CD14-positive monocyte (primary cell): ENCODE measurements around the gene NCOA7. TPM values are rescaled to one million over a fixed set of nuclear protein-coding genes. Genes with fewer than 3 reads are reported as not detected.

ENCODE experiments used
- DNase-seq, 3 donors: peaks; one replicate each; pipeline ENCODE4 v3.0.0-alpha.2; 2011 to 2022
- H2AFZ ChIP-seq: 2 replicates; pipeline ENCODE4 v1.6.0; 2012; ENCODE audit warnings: mild to moderate bottlenecking, low read depth, low read length, inconsistent platforms; ENCODE audit not compliant: insufficient read depth, poor library complexity, severe bottlenecking
- H3K27ac ChIP-seq, 2 donors: 1 replicate in 1 of 2; 2 replicates in 1 of 2; pipeline ENCODE4 v1.5.1; 2012 to 2013; ENCODE audit warnings: low read length in 2 of 2, control low read depth in 1 of 2, inconsistent platforms in 1 of 2, low read depth in 1 of 2, mild to moderate bottlenecking in 1 of 2
- H3K27me3 ChIP-seq, 2 donors: one replicate each; pipeline versions ENCODE4 v1.6.0 to v1.6.1; 2011 to 2013; ENCODE audit warnings: low read length in 2 of 2; ENCODE audit not compliant: control insufficient read depth in 2 of 2, insufficient read depth in 2 of 2
- H3K36me3 ChIP-seq, 2 donors: replicated peaks in 1 of 2; 1 replicate in 1 of 2; 2 replicates in 1 of 2; pipeline versions ENCODE4 v1.5.1 to v1.6.1; 2012 to 2013; ENCODE audit warnings: low read length in 2 of 2, control low read depth in 1 of 2, inconsistent platforms in 1 of 2, mild to moderate bottlenecking in 1 of 2; ENCODE audit not compliant: insufficient read depth in 2 of 2, control insufficient read depth in 1 of 2
- H3K4me1 ChIP-seq, 2 donors: 1 replicate in 1 of 2; 2 replicates in 1 of 2; pipeline versions ENCODE4 v1.5.1 to v1.6.1; 2012 to 2013; ENCODE audit warnings: low read length in 2 of 2, control low read depth in 1 of 2, inconsistent platforms in 1 of 2, mild to moderate bottlenecking in 1 of 2, moderate library complexity in 1 of 2; ENCODE audit not compliant: insufficient read depth in 2 of 2, control insufficient read depth in 1 of 2
- H3K4me2 ChIP-seq: replicated peaks from 2 replicates; pipeline ENCODE3; 2012; ENCODE audit warnings: low read length, moderate library complexity, mild to moderate bottlenecking; ENCODE audit not compliant: poor library complexity, severe bottlenecking; ENCODE audit errors: extremely low read depth
- H3K4me3 ChIP-seq, 3 experiments: fragments of 200-600 bp in 1 of 3; sonication (generic) in 1 of 3; replicated peaks in 1 of 3; 1 replicate in 2 of 3; 2 replicates in 1 of 3; pipeline ENCODE4 v1.5.1; 2011 to 2013; ENCODE audit warnings: low read length in 3 of 3, mild to moderate bottlenecking in 3 of 3, control low read depth in 2 of 3, low read depth in 2 of 3, inconsistent platforms in 1 of 3, moderate library complexity in 1 of 3
- H3K79me2 ChIP-seq: 2 replicates; pipeline ENCODE4 v1.6.0; 2012; ENCODE audit warnings: mild to moderate bottlenecking, control low read depth, inconsistent platforms, low read length, moderate library complexity; ENCODE audit not compliant: insufficient read depth
- H3K9ac ChIP-seq: 2 replicates; pipeline ENCODE4 v1.6.0; 2017; ENCODE audit warnings: low read length, mild to moderate bottlenecking; ENCODE audit not compliant: insufficient read depth, poor library complexity, severe bottlenecking
- H3K9me3 ChIP-seq, 2 donors: replicated peaks in 1 of 2; 1 replicate in 1 of 2; 2 replicates in 1 of 2; pipeline versions ENCODE4 v1.5.1 to v1.6.1; 2012 to 2013; ENCODE audit warnings: low read length in 2 of 2, control low read depth in 1 of 2; ENCODE audit not compliant: control insufficient read depth in 1 of 2, insufficient read depth in 1 of 2
- H4K20me1 ChIP-seq: 2 replicates; pipeline ENCODE4 v1.6.0; 2012; ENCODE audit warnings: mild to moderate bottlenecking, low read length, control low read depth, moderate library complexity; ENCODE audit not compliant: insufficient read depth
- H3K27ac Mint-ChIP-seq, 7 donors: one replicate each; pipeline ENCODE4 v1.8.0; 2020; ENCODE audit warnings: mild to moderate bottlenecking in 7 of 7, mixed read lengths in 7 of 7, moderate library complexity in 6 of 7, inconsistent platforms in 2 of 7
- H3K27me3 Mint-ChIP-seq, 3 donors: one replicate each; pipeline ENCODE4 v1.8.0; 2021 to 2022; ENCODE audit warnings: low read depth in 3 of 3, mild to moderate bottlenecking in 3 of 3, mixed read lengths in 3 of 3, moderate library complexity in 3 of 3, inconsistent platforms in 1 of 3
- H3K36me3 Mint-ChIP-seq, 2 donors: one replicate each; pipeline ENCODE4 v1.8.0; 2020; ENCODE audit warnings: mixed read lengths in 2 of 2, inconsistent platforms in 1 of 2, mild to moderate bottlenecking in 1 of 2
- H3K4me1 Mint-ChIP-seq: one replicate; pipeline ENCODE4 v1.8.0; 2020; ENCODE audit warnings: mild to moderate bottlenecking, mixed read lengths
- H3K4me3 Mint-ChIP-seq, 2 donors: one replicate each; pipeline ENCODE4 v1.8.0; 2020; ENCODE audit warnings: mild to moderate bottlenecking in 2 of 2, mixed read lengths in 2 of 2, moderate library complexity in 1 of 2
- H3K9me3 Mint-ChIP-seq, 7 donors: one replicate each; pipeline ENCODE4 v1.8.0; 2020 to 2022; ENCODE audit warnings: mixed read lengths in 7 of 7, mild to moderate bottlenecking in 6 of 7, moderate library complexity in 6 of 7, inconsistent platforms in 2 of 7
- WGBS: methylation state at CpG from one replicate; pipeline ENCODE4 v1.1.5; 2013; ENCODE audit warnings: missing lambda C conversion rate; ENCODE audit not compliant: insufficient coverage; 5-methylcytosine and 5-hydroxymethylcytosine counted together
- intact Hi-C, 2 donors: fragments of 100-400 bp; cut with micrococcal nuclease; formaldehyde crosslinking; loops; one replicate each; pipeline versions ENCODE4 v1.15.0 to v1.15.1; 2023
- polyA plus RNA-seq, 3 donors: library from polyadenylated mRNA; depleted of rRNA in 1 of 3; unstranded in 2 of 3; stranded (reverse) in 1 of 3; fragments of 300-500 nt in 2 of 3; fragments of >200 nt in 1 of 3; fragmentation: Illumina TruSeq in 2 of 3; gene quantifications; 1 replicate in 2 of 3; 2 replicates in 1 of 3; pipeline ENCODE4 v1.2.3, GENCODE V29; 2012 to 2021
- TF ChIP-seq, protein P1 (sequence below): fragments of 200-600 bp; IDR thresholded peaks from one replicate; pipeline ENCODE4 v1.8.0; 2022; ENCODE audit warnings: antibody characterized with exemption, mild to moderate bottlenecking

NCOA7 gene
- polyA plus RNA-seq, 3 donors = 8.3 to 21.9 (median 11.2) TPM

DNA sequence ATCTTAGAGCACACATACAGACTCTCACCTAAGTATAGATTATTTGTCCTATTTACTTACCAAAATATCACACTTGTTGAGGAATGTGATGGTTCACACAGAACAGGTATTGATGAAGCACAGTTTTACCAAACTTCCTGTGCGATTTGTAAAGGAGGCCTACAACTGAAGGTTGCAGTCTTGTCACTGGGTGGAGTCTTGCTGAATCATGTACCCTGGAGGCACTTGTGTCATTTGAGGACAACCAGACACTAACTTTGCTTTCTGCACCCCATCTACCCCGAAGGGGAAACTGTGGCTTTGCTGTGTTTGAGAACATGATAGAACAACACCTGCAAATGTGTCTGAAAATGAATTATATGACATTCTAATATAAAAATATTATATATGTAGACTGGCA, 133.4 kb downstream of the NCOA7 start:
- H3K4me3 ChIP-seq = no peak overlapping the region
- H3K9ac ChIP-seq = no peak overlapping the region
- H3K79me2 ChIP-seq = peaks cover 21% of the 10 kb centered on the region
- peaks cover 57% of the 10 kb centered on the region for H3K4me1 Mint-ChIP-seq
- WGBS = 17% methylated on average over 1 of the region's 2 CpGs
- H2AFZ ChIP-seq = no peak overlapping the region
- peak; percentile 10 to 44 (median 35) for DNase-seq
- peak overlapping the region in 6 of 7 donors; percentile 13 to 82 (median 76) for H3K27ac Mint-ChIP-seq
- H3K27me3 Mint-ChIP-seq = no peaks in the 10 kb centered on the region
- H3K4me3 Mint-ChIP-seq = no peak overlapping the region
- H3K9me3 Mint-ChIP-seq = peaks cover 0 to 2% (median 0%) of the 10 kb centered on the region in 7 donors
- H4K20me1 ChIP-seq = no peaks in the 10 kb centered on the region
- peak overlapping the region in 1 of 2 donors; percentile 76 for H3K27ac ChIP-seq
- TF ChIP-seq, protein P1, sequence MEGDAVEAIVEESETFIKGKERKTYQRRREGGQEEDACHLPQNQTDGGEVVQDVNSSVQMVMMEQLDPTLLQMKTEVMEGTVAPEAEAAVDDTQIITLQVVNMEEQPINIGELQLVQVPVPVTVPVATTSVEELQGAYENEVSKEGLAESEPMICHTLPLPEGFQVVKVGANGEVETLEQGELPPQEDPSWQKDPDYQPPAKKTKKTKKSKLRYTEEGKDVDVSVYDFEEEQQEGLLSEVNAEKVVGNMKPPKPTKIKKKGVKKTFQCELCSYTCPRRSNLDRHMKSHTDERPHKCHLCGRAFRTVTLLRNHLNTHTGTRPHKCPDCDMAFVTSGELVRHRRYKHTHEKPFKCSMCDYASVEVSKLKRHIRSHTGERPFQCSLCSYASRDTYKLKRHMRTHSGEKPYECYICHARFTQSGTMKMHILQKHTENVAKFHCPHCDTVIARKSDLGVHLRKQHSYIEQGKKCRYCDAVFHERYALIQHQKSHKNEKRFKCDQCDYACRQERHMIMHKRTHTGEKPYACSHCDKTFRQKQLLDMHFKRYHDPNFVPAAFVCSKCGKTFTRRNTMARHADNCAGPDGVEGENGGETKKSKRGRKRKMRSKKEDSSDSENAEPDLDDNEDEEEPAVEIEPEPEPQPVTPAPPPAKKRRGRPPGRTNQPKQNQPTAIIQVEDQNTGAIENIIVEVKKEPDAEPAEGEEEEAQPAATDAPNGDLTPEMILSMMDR = no peak
- intact Hi-C loops = no loop called here
- H3K36me3 ChIP-seq = peaks cover 32 to 51% of the 10 kb centered on the region in 2 donors
- H3K36me3 Mint-ChIP-seq = peaks cover 49 to 60% of the 10 kb centered on the region in 2 donors
- no peaks in the 10 kb centered on the region for H3K9me3 ChIP-seq
- H3K4me2 ChIP-seq = no peak overlapping the region
- peaks cover 39 to 51% of the 10 kb centered on the region in 2 donors for H3K4me1 ChIP-seq
- no peaks in the 10 kb centered on the region for H3K27me3 ChIP-seq

DNA sequence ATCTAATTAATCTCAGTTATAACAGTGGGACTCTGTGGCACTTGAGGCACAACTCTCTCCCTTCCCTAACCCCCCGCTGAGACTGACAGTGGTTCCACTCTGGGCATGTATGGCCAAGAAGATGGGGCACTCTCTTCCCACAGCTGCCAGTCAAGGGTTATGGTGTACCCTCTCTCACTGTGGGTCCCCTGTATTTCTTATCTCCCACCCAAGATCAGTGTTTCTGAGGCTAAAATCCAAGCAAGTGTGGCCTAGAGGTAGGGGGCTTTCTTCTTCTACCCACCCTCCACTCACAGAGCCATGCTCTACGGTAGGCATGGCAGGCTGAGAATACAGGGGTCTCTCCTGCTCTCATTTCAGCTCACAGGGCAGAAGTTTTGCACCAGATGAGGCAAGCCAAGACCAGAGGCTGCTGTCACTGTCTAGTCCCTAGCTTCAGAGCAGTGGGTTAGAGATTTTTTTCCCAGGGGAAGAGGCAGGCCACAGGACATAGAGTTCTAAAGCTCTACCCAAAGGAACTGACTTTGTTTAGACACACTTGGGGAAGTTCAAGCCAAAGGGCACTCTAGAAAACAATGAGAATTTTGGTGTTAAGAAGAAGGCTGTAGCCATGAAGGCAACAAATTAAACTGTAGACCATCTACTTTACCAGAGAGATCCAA, 134.1 kb downstream of the NCOA7 start:
- peaks cover 33 to 45% of the 10 kb centered on the region in 2 donors for H3K4me1 ChIP-seq
- no peak overlapping the region for H3K4me3 ChIP-seq
- Mint-ChIP-seq H3K36me3 (peaks cover 49 to 60% of the 10 kb centered on the region in 2 donors), H3K27ac (peak overlapping the region; percentile 20 to 82 (median 76)), H3K9me3 (no peaks in the 10 kb centered on the region), H3K4me1 (peaks cover 51% of the 10 kb centered on the region), H3K4me3 (no peak overlapping the region), H3K27me3 (no peaks in the 10 kb centered on the region)
- H2AFZ ChIP-seq = no peak overlapping the region
- peaks cover 32 to 55% of the 10 kb centered on the region in 2 donors for H3K36me3 ChIP-seq
- WGBS = 100% methylated on average over 1 of the region's 2 CpGs
- peaks cover 20% of the 10 kb centered on the region for H3K79me2 ChIP-seq
- no peak for DNase-seq
- no peaks in the 10 kb centered on the region for H4K20me1 ChIP-seq
- H3K27ac ChIP-seq = peak overlapping the region in 1 of 2 donors; percentile 76
- intact Hi-C loops = no loop called here
- H3K9ac ChIP-seq = peak overlapping the region; percentile 10
- TF ChIP-seq, protein P1 = no peak
- H3K4me2 ChIP-seq = no peak overlapping the region
- H3K27me3 ChIP-seq = no peaks in the 10 kb centered on the region
- no peaks in the 10 kb centered on the region for H3K9me3 ChIP-seq
